ENCODE data around the gene VIL1. TPM values are rescaled to one million over a fixed set of nuclear protein-coding genes. Genes with fewer than 3 reads are reported as not detected.

The VIL1 gene
- polyA plus RNA-seq, 1 donor from 2014 or later: not detected

- H3K27me3 ChIP-seq (ENCODE audit: insufficient read depth, low read depth, low read length): no peaks in the 10 kb centered on the region
- no peaks in the 10 kb centered on the region for H3K9me2 ChIP-seq (ENCODE audit: insufficient read depth, low read length)
- no peaks in the 10 kb centered on the region for H3K79me2 ChIP-seq (replicated peaks; ENCODE audit: insufficient read depth, low read length)
- no peak overlapping the region for H3K4me3 ChIP-seq (ENCODE audit: low read length)
- no peaks in the 10 kb centered on the region for H4K20me1 ChIP-seq (ENCODE audit: insufficient read depth)
- no peaks in the 10 kb centered on the region for H3K9me3 ChIP-seq (ENCODE audit: low read length)
- H3K36me3 ChIP-seq (ENCODE audit: insufficient read depth, low read length): peaks cover 4% of the 10 kb centered on the region
- no peaks in the 10 kb centered on the region for H3F3A ChIP-seq (ENCODE audit: insufficient read depth, low read length, poor library complexity, severe bottlenecking)
- no peak overlapping the region for H3K4me2 ChIP-seq (ENCODE audit: low read length)
- H2AFZ ChIP-seq (ENCODE audit: low read depth, low read length): no peak overlapping the region
- no peak overlapping the region for H3K9ac ChIP-seq (ENCODE audit: low read length)
- no peak overlapping the region for H3K27ac ChIP-seq (ENCODE audit: low read length)
- TF ChIP-seq CTCF (IDR thresholded peaks at IDR 0.05; ENCODE audit: poor library complexity, severe bottlenecking): no peak
- TF ChIP-seq TAF1 (IDR thresholded peaks at IDR 0.05; ENCODE audit: low read depth): no peak
- no peak for TF ChIP-seq SMC3 (conservative IDR thresholded peaks at IDR 0.05; ENCODE audit: poor library complexity)
- TF ChIP-seq REST (IDR thresholded peaks at IDR 0.05; ENCODE audit: borderline replicate concordance): no peak
- TF ChIP-seq MXI1 (conservative IDR thresholded peaks at IDR 0.05; ENCODE audit: poor library complexity, severe bottlenecking): no peak
- TF ChIP-seq RAD21 (conservative IDR thresholded peaks at IDR 0.05): no peak
- TF ChIP-seq EZH2 (IDR thresholded peaks at IDR 0.05; ENCODE audit: borderline replicate concordance, insufficient read depth, low read length, poor library complexity, severe bottlenecking): no peak
- TF ChIP-seq POLR2AphosphoS5 (IDR thresholded peaks at IDR 0.05): no peak
- TF ChIP-seq EP300 (conservative IDR thresholded peaks at IDR 0.05; ENCODE audit: poor library complexity, severe bottlenecking): no peak
Measured at GRCh38 chr2:218448934-218449333, 30.0 kb downstream of the VIL1 start.

GRCh38 chr2:218452079-218452478 lies 33.2 kb downstream of the VIL1 start:
- H2AFZ ChIP-seq (ENCODE audit: low read depth, low read length): no peak overlapping the region
- no peak overlapping the region for H3K9ac ChIP-seq (ENCODE audit: low read length)
- no peaks in the 10 kb centered on the region for H3K27me3 ChIP-seq (ENCODE audit: insufficient read depth, low read depth, low read length)
- no peaks in the 10 kb centered on the region for H3K9me2 ChIP-seq (ENCODE audit: insufficient read depth, low read length)
- H3K27ac ChIP-seq (ENCODE audit: low read length): no peak overlapping the region
- no peak overlapping the region for H3K4me3 ChIP-seq (ENCODE audit: low read length)
- peaks cover 9% of the 10 kb centered on the region for H3K36me3 ChIP-seq (ENCODE audit: insufficient read depth, low read length)
- no peaks in the 10 kb centered on the region for H3K9me3 ChIP-seq (ENCODE audit: low read length)
- no peaks in the 10 kb centered on the region for H3F3A ChIP-seq (ENCODE audit: insufficient read depth, low read length, poor library complexity, severe bottlenecking)
- no peak overlapping the region for H3K4me2 ChIP-seq (ENCODE audit: low read length)
- no peaks in the 10 kb centered on the region for H4K20me1 ChIP-seq (ENCODE audit: insufficient read depth)
- H3K79me2 ChIP-seq (replicated peaks; ENCODE audit: insufficient read depth, low read length): no peaks in the 10 kb centered on the region
- no peak for TF ChIP-seq REST (IDR thresholded peaks at IDR 0.05; ENCODE audit: borderline replicate concordance)
- no peak for TF ChIP-seq TAF1 (IDR thresholded peaks at IDR 0.05; ENCODE audit: low read depth)
- TF ChIP-seq RAD21 (conservative IDR thresholded peaks at IDR 0.05): no peak
- no peak for TF ChIP-seq MXI1 (conservative IDR thresholded peaks at IDR 0.05; ENCODE audit: poor library complexity, severe bottlenecking)
- TF ChIP-seq CTCF (IDR thresholded peaks at IDR 0.05; ENCODE audit: poor library complexity, severe bottlenecking): no peak
- no peak for TF ChIP-seq SMC3 (conservative IDR thresholded peaks at IDR 0.05; ENCODE audit: poor library complexity)
- TF ChIP-seq EP300 (conservative IDR thresholded peaks at IDR 0.05; ENCODE audit: poor library complexity, severe bottlenecking): no peak
- no peak for TF ChIP-seq EZH2 (IDR thresholded peaks at IDR 0.05; ENCODE audit: borderline replicate concordance, insufficient read depth, low read length, poor library complexity, severe bottlenecking)
- TF ChIP-seq POLR2AphosphoS5 (IDR thresholded peaks at IDR 0.05): no peak
